Common myeloid progenitor, CD34-positive (primary cell): Measurements from ENCODE around the gene LEF1.

Experiments used
- CTCF ChIA-PET: fragments of 350-600 bp; sonication (Branson Sonifier 250); formaldehyde crosslinking; loops from one replicate; lab custom pipeline; 2021; ENCODE audit warnings: antibody characterized with exemption; lab: Charles Lee
- POLR2A ChIA-PET: fragments of 350-600 bp; sonication (Branson Sonifier 250); formaldehyde crosslinking; loops from one replicate; lab custom pipeline; 2021; ENCODE audit warnings: antibody characterized with exemption; lab: Charles Lee
- DNase-seq, 3 donors: peaks; one replicate each; pipeline versions ENCODE4 v3.0.0 to v3.0.0-alpha.2; 2013
- H3K27ac ChIP-seq, 2 experiments: 1 replicate in 1 of 2; 2 replicates in 1 of 2; pipeline ENCODE4 v1.7.0; 2013; ENCODE audit warnings: inconsistent platforms in 2 of 2, low read length in 2 of 2, mild to moderate bottlenecking in 2 of 2, low read depth in 1 of 2, moderate library complexity in 1 of 2; ENCODE audit not compliant: severe bottlenecking in 2 of 2, insufficient read depth in 1 of 2, poor library complexity in 1 of 2
- H3K27me3 ChIP-seq, 5 experiments: replicated peaks in 2 of 5; 1 replicate in 3 of 5; 2 replicates in 2 of 5; pipeline versions ENCODE4 v1.6.1 to v1.7.0; 2013; ENCODE audit warnings: low read length in 4 of 5, mild to moderate bottlenecking in 2 of 5, moderate library complexity in 2 of 5, inconsistent platforms in 1 of 5; ENCODE audit not compliant: insufficient read depth in 5 of 5, control insufficient read depth in 4 of 5
- H3K36me3 ChIP-seq, 4 experiments: 1 replicate in 2 of 4; 2 replicates in 2 of 4; pipeline versions ENCODE4 v1.6.1 to v1.7.0; 2013; ENCODE audit warnings: low read length in 3 of 4, control low read depth in 1 of 4, mild to moderate bottlenecking in 1 of 4; ENCODE audit not compliant: control insufficient read depth in 4 of 4, insufficient read depth in 4 of 4
- H3K4me1 ChIP-seq, 4 experiments: 1 replicate in 3 of 4; 2 replicates in 1 of 4; pipeline versions ENCODE4 v1.6.1 to v1.7.1; 2013; ENCODE audit warnings: low read length in 3 of 4, mild to moderate bottlenecking in 3 of 4, control low read depth in 1 of 4, inconsistent platforms in 1 of 4, moderate library complexity in 1 of 4; ENCODE audit not compliant: control insufficient read depth in 4 of 4, insufficient read depth in 4 of 4; ENCODE audit errors: control extremely low read depth in 1 of 4
- H3K4me3 ChIP-seq, 7 experiments: 1 replicate in 4 of 7; 2 replicates in 3 of 7; pipeline versions ENCODE4 v1.5.1 to v1.7.0; 2013; ENCODE audit warnings: mild to moderate bottlenecking in 7 of 7, low read length in 6 of 7, moderate library complexity in 6 of 7, inconsistent platforms in 2 of 7, low read depth in 2 of 7, control low read depth in 1 of 7; ENCODE audit not compliant: insufficient read depth in 4 of 7, control insufficient read depth in 1 of 7; ENCODE audit errors: extremely low read depth in 1 of 7
- H3K9me3 ChIP-seq, 5 experiments: 1 replicate in 4 of 5; 2 replicates in 1 of 5; pipeline versions ENCODE4 v1.6.1 to v1.7.1; 2013; ENCODE audit warnings: low read length in 4 of 5, mild to moderate bottlenecking in 2 of 5, inconsistent platforms in 1 of 5, low read depth in 1 of 5, moderate library complexity in 1 of 5; ENCODE audit not compliant: control insufficient read depth in 4 of 5, insufficient read depth in 2 of 5; ENCODE audit errors: control extremely low read depth in 1 of 5
- WGBS: methylation state at CpG from one replicate; pipeline ENCODE4 v1.1.5; 2013; ENCODE audit not compliant: insufficient coverage; 5-methylcytosine and 5-hydroxymethylcytosine counted together

The LEF1 gene

GRCh38 chr4:108175966-108176365 lies 7.2 kb upstream of the LEF1 start:
- H3K4me3 ChIP-seq = no peak overlapping the region
- CTCF ChIA-PET = no interaction called here
- 100% methylated on average over 1 of the region's 3 CpGs for WGBS
- no peak for DNase-seq
- no peaks in the 10 kb centered on the region for H3K9me3 ChIP-seq
- H3K4me1 ChIP-seq = peaks cover 5 to 28% (median 23%) of the 10 kb centered on the region in 4 experiments
- no peak overlapping the region for H3K27ac ChIP-seq
- H3K36me3 ChIP-seq = no peaks in the 10 kb centered on the region
- POLR2A ChIA-PET = no interaction called here
- H3K27me3 ChIP-seq = peaks cover 0 to 51% (median 22%) of the 10 kb centered on the region in 5 experiments

DNA sequence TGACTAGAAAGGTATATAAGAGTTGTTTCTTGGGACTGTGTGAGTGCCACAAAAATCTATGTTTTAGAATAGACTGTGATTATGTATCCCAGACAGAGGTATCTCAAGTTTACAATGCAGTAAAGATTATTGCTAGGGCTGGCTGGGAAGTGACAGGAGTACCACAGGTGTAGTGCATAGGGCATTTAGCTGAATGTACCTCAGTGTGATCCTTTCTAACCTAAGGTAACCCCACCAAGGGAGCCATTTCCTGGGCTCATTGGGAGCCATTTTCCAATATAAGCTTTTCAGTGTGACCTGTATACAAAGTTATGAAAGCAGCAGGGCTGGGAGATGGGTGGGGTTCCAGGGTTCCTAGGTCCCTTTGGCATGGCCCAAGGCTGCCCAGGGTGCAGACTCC lies 6.1 kb upstream of the LEF1 start:
- ChIA-PET CTCF (interaction anchor here (0.7 to 1.0 kb wide), 2 partner anchors 11 to 81 kb away, joined by 3 read pairs; no protein-coding TSS in a partner anchor), POLR2A (no interaction called here)
- DNase-seq = no peak
- no peak overlapping the region for H3K27ac ChIP-seq
- H3K4me1 ChIP-seq = peaks cover 5 to 32% (median 23%) of the 10 kb centered on the region in 4 experiments
- no peaks in the 10 kb centered on the region for H3K9me3 ChIP-seq
- H3K27me3 ChIP-seq = peaks cover 7 to 63% (median 33%) of the 10 kb centered on the region in 5 experiments
- no peaks in the 10 kb centered on the region for H3K36me3 ChIP-seq
- no peak overlapping the region for H3K4me3 ChIP-seq

GRCh38 chr4:108173599-108174057 lies 4.9 kb upstream of the LEF1 start:
- peak overlapping the region in 6 of 7 experiments; percentile 58 to 81 (median 70) for H3K4me3 ChIP-seq
- no peaks in the 10 kb centered on the region for H3K9me3 ChIP-seq
- no peak overlapping the region for H3K27ac ChIP-seq
- ChIA-PET POLR2A (interaction anchor here (0.6 kb wide), 1 partner anchor 26 kb away, joined by 8 read pairs; no protein-coding TSS in a partner anchor), CTCF (interaction anchor here (1.1 kb wide), 1 partner anchor 28 kb away, joined by 3 read pairs; no protein-coding TSS in a partner anchor)
- peaks cover 5 to 43% (median 31%) of the 10 kb centered on the region in 4 experiments for H3K4me1 ChIP-seq
- peaks cover 7 to 75% (median 45%) of the 10 kb centered on the region in 5 experiments for H3K27me3 ChIP-seq
- 90% methylated on average over 6 of the region's 11 CpGs for WGBS
- no peaks in the 10 kb centered on the region for H3K36me3 ChIP-seq
- DNase-seq = no peak

DNA sequence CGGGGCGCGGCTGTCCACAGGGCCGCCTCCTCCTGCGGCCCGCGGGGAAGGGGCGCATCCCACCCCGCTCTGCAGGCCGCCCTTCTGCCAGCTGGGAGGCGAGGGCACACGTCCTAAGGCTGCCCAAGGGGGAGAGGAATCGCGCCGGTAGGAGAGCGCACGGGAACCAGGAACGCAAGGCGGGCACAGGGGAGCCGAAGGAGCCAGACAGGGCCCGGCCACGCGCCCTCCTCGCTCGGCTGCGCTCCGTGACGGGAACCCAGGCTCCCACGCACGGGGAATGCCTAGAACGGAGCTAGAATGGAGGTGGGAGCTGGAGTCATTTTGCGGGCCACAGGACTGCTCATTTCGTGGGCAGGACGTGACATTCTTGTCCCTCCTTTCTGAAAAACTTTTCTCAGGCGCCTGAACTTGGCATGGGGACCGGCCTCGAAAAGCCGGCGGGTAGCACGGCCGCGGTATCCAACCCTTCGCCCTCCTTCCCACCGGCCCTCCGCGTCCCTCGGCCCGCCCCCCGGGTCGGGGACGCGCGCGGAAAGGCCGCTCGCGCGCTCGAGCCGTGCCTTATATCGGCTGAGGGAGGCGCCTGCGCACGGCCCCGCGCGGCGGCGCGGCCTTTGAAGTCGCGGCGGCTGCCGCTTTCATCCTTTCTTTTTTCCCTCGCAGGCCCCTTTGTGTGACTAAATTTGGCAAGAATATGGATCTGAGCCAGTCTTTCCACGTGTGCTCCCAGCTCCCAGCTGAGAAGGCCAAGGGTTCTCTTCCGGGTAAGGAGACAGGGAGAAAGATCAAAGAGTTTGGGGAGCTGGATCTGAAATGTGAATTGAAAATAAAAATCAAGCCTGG lies 4.2 kb upstream of the LEF1 start:
- peak overlapping the region in 6 of 7 experiments; percentile 58 to 81 (median 70) for H3K4me3 ChIP-seq
- CTCF ChIA-PET = interaction anchor here (1.1 to 1.3 kb wide), 2 partner anchors 10 to 27 kb away, joined by 3 to 4 read pairs; no protein-coding TSS in a partner anchor
- no peaks in the 10 kb centered on the region for H3K9me3 ChIP-seq
- no peak overlapping the region for H3K27ac ChIP-seq
- peaks cover 5 to 49% (median 37%) of the 10 kb centered on the region in 4 experiments for H3K4me1 ChIP-seq
- peak in 2 of 3 donors; percentile 63 to 72 for DNase-seq
- H3K36me3 ChIP-seq = no peaks in the 10 kb centered on the region
- peaks cover 7 to 81% (median 51%) of the 10 kb centered on the region in 5 experiments for H3K27me3 ChIP-seq
- under 1% methylated on average over 68 of the region's 77 CpGs for WGBS
- POLR2A ChIA-PET = interaction anchor here (0.6 kb wide), 1 partner anchor 26 kb away, joined by 8 read pairs; no protein-coding TSS in a partner anchor

DNA sequence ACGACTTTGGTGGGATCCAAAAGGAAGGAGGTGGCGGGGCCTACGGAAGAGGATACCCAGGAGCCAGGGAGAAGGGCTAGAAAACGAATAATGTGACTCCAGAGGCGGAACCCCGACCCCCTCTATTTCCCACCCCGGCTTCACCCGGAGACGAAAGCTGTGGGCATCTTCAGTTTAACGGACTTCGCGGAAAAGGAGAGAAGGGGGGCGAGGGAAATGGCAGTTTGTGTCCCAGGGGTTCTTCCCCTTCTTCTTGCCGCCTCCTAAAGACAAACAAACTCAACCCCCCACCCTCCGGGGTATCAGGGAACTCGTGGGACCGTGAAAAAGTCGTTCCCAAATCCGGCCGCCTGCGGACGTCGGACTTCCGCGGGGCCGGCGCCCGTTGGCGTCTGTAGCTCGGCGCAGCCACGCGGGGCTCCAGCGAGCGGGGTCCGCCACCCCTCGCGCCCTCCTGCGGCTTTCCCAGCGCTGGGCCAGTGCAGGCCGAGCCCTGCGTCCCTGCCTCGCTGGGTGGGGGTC lies 3.6 kb upstream of the LEF1 start:
- peaks cover 7 to 82% (median 56%) of the 10 kb centered on the region in 5 experiments for H3K27me3 ChIP-seq
- H3K36me3 ChIP-seq = no peaks in the 10 kb centered on the region
- peak in 2 of 3 donors; percentile 36 to 61 for DNase-seq
- H3K27ac ChIP-seq = no peak overlapping the region
- peaks cover 5 to 55% (median 44%) of the 10 kb centered on the region in 4 experiments for H3K4me1 ChIP-seq
- POLR2A ChIA-PET = no interaction called here
- peak overlapping the region in 6 of 7 experiments; percentile 58 to 81 (median 70) for H3K4me3 ChIP-seq
- no peaks in the 10 kb centered on the region for H3K9me3 ChIP-seq
- CTCF ChIA-PET = interaction anchor here (1.1 to 1.3 kb wide), 2 partner anchors 11 to 27 kb away, joined by 3 to 4 read pairs; no protein-coding TSS in a partner anchor
- WGBS = 0% methylated on average over 34 of the region's 43 CpGs

DNA sequence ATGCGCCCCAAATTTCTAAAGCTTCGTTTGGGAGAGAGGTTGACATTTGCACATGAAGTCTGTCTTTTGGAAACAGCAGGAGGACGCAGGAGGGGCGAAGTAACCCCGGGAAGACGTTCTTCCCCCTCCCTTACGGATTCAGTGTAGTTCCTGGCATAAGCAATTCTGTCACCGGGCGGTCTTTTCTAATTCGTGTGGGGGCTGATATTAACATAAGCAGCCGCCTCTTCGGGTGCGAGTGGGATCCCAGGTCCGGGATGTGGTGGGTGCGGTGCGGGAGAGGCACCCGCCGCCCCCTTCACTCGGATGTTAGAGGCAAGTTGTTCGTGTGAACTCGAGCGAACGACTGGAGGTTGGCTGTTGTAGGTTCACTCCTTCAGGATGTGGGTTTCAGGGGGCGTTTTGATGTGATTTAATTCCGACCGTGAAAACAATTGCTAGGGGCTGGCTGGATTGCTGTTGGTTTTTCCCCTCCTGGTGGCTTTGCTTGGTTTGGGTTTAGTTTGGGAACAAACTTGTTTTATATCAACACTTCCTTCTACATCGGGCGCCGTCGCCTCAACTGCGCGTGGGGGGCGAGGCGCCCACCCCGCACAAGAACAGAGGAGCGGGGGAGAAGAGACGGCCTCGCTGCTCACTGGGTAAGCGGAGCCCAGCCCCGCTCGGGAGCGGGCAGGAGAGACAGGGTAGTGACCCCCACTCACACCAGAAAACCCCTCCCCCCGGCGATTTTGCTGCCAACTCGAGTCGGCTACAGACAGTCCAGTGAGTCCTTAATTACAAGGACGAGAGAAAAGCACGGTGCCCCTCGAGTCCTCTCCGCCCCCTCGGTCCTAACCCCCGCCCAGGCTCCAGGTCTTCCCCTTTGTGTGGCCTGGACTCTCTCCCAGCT lies 2.9 kb upstream of the LEF1 start:
- 3% methylated on average over 39 of the region's 52 CpGs for WGBS

More for the DNA sequence above, 2.9 kb upstream of the LEF1 start:
- Histone ChIP-seq H3K36me3 (no peaks in the 10 kb centered on the region), H3K27me3 (peaks cover 7 to 89% (median 58%) of the 10 kb centered on the region in 5 experiments), H3K9me3 (no peaks in the 10 kb centered on the region), H3K4me3 (peak overlapping the region in 5 of 7 experiments; percentile 2 to 74 (median 67)), H3K4me1 (peaks cover 5 to 61% (median 51%) of the 10 kb centered on the region in 4 experiments), H3K27ac (no peak overlapping the region)
- ChIA-PET CTCF (interaction anchor here (1.3 kb wide), 2 partner anchors 10 to 11 kb away, joined by 3 to 4 read pairs; no protein-coding TSS in a partner anchor), POLR2A (no interaction called here)
- peak in 2 of 3 donors; percentile 69 to 72 for DNase-seq
